Measurements from ENCODE around the gene SLC25A26.

DNA sequence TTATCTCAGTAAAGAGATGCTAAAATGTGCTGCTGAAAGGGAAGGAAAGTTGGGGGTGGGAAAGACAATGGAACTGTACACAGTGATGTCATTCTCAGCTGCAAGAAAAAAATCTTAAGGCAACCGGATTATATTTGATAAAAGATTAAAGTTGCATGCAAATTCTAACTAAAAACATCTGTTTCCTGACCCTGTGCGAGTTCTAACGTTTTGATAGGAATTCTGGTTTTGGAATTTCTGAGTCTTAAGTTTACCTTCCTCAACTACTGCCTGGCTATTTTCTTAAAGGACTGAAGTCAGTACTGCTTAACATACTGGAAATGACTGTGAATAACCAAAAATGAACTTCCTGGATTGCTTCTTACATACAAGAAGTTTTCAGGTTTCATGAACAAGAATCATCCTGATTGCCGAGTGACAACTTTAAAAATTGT, 115.5 kb downstream of the SLC25A26 start:
- TF ChIP-seq EZH2 (IDR thresholded peaks at IDR 0.05), result no peak
- no peak for TF ChIP-seq POLR2AphosphoS5 (IDR thresholded peaks at IDR 0.05; ENCODE audit: borderline replicate concordance, low read depth, low read length)
- TF ChIP-seq FOXP2 (optimal IDR thresholded peaks at IDR 0.05; ENCODE audit: control extremely low read depth, extremely low read length, insufficient read depth), result no peak
